ENCODE measurements around the gene MARCKSL1.

The MARCKSL1 gene

DNA sequence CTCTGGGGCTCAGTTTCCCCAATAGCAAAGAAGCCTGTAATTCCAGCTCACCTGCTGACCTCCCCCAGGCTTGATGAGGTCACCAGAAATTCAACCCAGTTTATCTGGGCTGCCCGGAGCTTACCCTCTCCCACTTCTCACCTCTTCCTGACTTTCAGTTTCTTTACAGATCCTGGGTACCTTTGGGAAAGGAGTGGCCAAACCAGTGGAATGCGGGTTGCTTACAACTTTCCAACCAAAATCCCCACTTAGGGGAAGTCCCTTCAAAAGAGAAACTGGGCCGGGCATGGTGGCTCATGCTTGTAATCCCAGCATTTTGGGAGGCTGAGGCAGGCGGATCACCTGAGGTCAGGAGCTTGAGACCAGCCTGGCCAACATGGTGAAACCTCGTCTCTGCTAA, 5.9 kb upstream of the MARCKSL1 start:
- H3K9ac ChIP-seq (ENCODE audit: low read depth in 1 of 2, low read length in 2 of 2): no peak overlapping the region

GRCh38 chr1:32341186-32341757, 5.2 kb upstream of the MARCKSL1 start:
- Histone ChIP-seq H3K4me3 (ENCODE audit: low read length in 2 of 2) (no peak overlapping the region), H3K36me3 (ENCODE audit: control insufficient read depth in 2 of 2, insufficient read depth in 2 of 2, low read length in 2 of 2) (no peaks in the 10 kb centered on the region), H3K27ac (ENCODE audit: low read depth in 2 of 2, low read length in 2 of 2) (no peak overlapping the region), H3K9me3 (ENCODE audit: control insufficient read depth in 2 of 2, low read length in 2 of 2) (no peaks in the 10 kb centered on the region), H3K4me1 (ENCODE audit: control insufficient read depth in 2 of 2, insufficient read depth in 2 of 2, low read length in 2 of 2) (peaks cover 22 to 32% of the 10 kb centered on the region in 2 donors), H3K27me3 (ENCODE audit: control insufficient read depth in 2 of 2, insufficient read depth in 2 of 2, low read length in 2 of 2) (no peaks in the 10 kb centered on the region), H3K9ac (ENCODE audit: low read depth in 1 of 2, low read length in 2 of 2) (no peak overlapping the region)

More for the DNA sequence above, 5.9 kb upstream of the MARCKSL1 start:
- Histone ChIP-seq H3K27me3 (ENCODE audit: control insufficient read depth in 2 of 2, insufficient read depth in 2 of 2, low read length in 2 of 2) (no peaks in the 10 kb centered on the region), H3K27ac (ENCODE audit: low read depth in 2 of 2, low read length in 2 of 2) (no peak overlapping the region), H3K4me1 (ENCODE audit: control insufficient read depth in 2 of 2, insufficient read depth in 2 of 2, low read length in 2 of 2) (peaks cover 17 to 27% of the 10 kb centered on the region in 2 donors), H3K36me3 (ENCODE audit: control insufficient read depth in 2 of 2, insufficient read depth in 2 of 2, low read length in 2 of 2) (no peaks in the 10 kb centered on the region), H3K9me3 (ENCODE audit: control insufficient read depth in 2 of 2, low read length in 2 of 2) (no peaks in the 10 kb centered on the region), H3K4me3 (ENCODE audit: low read length in 2 of 2) (no peak overlapping the region)

GRCh38 chr1:32339363-32339978, 3.4 kb upstream of the MARCKSL1 start:
- Histone ChIP-seq H3K9ac (ENCODE audit: low read depth in 1 of 2, low read length in 2 of 2) (no peak overlapping the region), H3K36me3 (ENCODE audit: control insufficient read depth in 2 of 2, insufficient read depth in 2 of 2, low read length in 2 of 2) (no peaks in the 10 kb centered on the region), H3K4me3 (ENCODE audit: low read length in 2 of 2) (no peak overlapping the region), H3K27me3 (ENCODE audit: control insufficient read depth in 2 of 2, insufficient read depth in 2 of 2, low read length in 2 of 2) (no peaks in the 10 kb centered on the region), H3K9me3 (ENCODE audit: control insufficient read depth in 2 of 2, low read length in 2 of 2) (no peaks in the 10 kb centered on the region), H3K4me1 (ENCODE audit: control insufficient read depth in 2 of 2, insufficient read depth in 2 of 2, low read length in 2 of 2) (peaks cover 28 to 31% of the 10 kb centered on the region in 2 donors), H3K27ac (ENCODE audit: low read depth in 2 of 2, low read length in 2 of 2) (peak overlapping the region in 1 of 2 donors; percentile 23)

GRCh38 chr1:32338637-32339145, 2.7 kb upstream of the MARCKSL1 start:
- Histone ChIP-seq H3K4me1 (ENCODE audit: control insufficient read depth in 2 of 2, insufficient read depth in 2 of 2, low read length in 2 of 2) (peaks cover 33 to 37% of the 10 kb centered on the region in 2 donors), H3K27ac (ENCODE audit: low read depth in 2 of 2, low read length in 2 of 2) (peak overlapping the region; percentile 34 to 43), H3K9me3 (ENCODE audit: control insufficient read depth in 2 of 2, low read length in 2 of 2) (no peaks in the 10 kb centered on the region), H3K9ac (ENCODE audit: low read depth in 1 of 2, low read length in 2 of 2) (peak overlapping the region in 1 of 2 donors; percentile 38), H3K36me3 (ENCODE audit: control insufficient read depth in 2 of 2, insufficient read depth in 2 of 2, low read length in 2 of 2) (peaks cover 0 to 5% of the 10 kb centered on the region in 2 donors), H3K4me3 (ENCODE audit: low read length in 2 of 2) (peak overlapping the region in 1 of 2 donors; percentile 38), H3K27me3 (ENCODE audit: control insufficient read depth in 2 of 2, insufficient read depth in 2 of 2, low read length in 2 of 2) (no peaks in the 10 kb centered on the region)

DNA sequence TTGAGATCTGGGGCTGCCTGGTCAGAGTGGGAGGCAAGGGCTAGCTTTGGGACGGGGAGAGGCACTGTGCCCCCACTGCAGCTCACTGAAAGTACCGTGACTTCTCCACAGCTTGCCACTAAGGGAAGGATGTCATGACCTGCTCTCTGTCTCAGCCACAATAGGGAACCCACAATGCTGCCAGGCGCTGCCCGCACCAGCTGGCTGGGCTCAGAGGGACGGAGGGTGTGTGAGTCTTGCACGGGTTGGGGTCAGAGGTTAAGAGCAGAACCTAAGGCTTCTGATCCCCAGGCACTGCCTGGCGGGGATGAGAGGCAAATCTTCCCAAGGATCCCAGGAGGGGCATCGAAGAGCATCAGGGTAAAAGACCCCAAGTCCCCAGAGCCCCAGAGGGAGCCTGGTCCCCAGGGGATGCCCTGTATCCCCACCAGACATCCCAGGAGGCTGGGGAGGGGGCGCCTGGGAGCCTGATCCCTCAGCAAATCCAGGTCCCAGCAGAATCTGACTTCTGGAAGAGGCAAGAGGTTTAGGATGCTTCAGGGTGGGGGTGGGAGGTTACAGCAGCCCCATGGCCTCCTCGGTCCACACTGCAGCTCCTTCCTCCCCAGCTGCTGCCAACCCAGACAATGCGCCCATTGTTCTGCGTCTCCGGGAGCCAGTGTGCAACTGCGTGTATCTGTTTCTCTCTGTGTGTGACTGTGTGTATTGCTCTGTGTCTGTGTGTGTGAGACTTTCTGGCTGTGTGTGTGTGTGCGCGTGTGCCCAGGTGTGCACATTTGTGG, 2.0 kb upstream of the MARCKSL1 start:
- Histone ChIP-seq H3K9ac (ENCODE audit: low read depth in 1 of 2, low read length in 2 of 2) (peak overlapping the region in 1 of 2 donors; percentile 38), H3K36me3 (ENCODE audit: control insufficient read depth in 2 of 2, insufficient read depth in 2 of 2, low read length in 2 of 2) (peaks cover 6 to 9% of the 10 kb centered on the region in 2 donors), H3K4me1 (ENCODE audit: control insufficient read depth in 2 of 2, insufficient read depth in 2 of 2, low read length in 2 of 2) (peaks cover 33 to 44% of the 10 kb centered on the region in 2 donors), H3K27ac (ENCODE audit: low read depth in 2 of 2, low read length in 2 of 2) (peak overlapping the region; percentile 34 to 43), H3K4me3 (ENCODE audit: low read length in 2 of 2) (peak overlapping the region in 1 of 2 donors; percentile 38), H3K9me3 (ENCODE audit: control insufficient read depth in 2 of 2, low read length in 2 of 2) (no peaks in the 10 kb centered on the region), H3K27me3 (ENCODE audit: control insufficient read depth in 2 of 2, insufficient read depth in 2 of 2, low read length in 2 of 2) (no peaks in the 10 kb centered on the region)

DNA sequence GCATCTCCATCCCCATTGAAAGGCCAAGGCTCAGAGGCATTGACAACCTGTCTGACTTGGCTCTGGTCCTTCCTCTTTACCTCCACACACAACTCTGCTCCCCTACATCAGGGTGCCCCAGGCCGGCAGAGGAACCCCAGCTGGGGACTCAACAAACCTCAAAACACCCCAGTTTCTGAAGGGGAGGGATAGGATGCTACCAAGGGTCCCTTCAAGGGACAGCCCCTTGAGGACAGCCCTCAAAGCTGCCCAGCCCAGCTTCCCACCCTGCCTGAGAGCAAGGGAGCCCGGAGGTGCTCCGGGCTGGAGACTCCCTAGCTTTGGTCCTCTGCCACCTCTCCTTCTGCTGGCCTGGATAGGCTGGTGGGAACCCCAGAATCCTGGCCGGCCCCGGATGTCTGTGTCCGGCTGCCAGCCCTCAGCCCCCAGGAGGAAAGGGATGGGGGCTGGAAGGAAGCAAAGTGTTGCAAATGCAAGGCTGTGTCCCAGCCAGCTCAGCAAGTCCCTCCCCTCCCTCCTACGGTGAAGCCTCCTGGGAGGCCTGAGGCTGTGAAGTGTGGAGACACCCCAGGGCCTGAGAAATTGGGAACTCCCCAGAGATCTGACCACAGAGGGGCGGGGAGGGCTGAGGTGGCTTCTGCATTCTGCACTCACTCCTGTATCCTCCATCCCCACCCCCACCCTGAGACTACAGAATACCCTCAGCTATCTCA, 1.1 kb upstream of the MARCKSL1 start:
- no peak overlapping the region for H3K4me3 ChIP-seq (ENCODE audit: low read length in 2 of 2)
- H3K27ac ChIP-seq (ENCODE audit: low read depth in 2 of 2, low read length in 2 of 2): peak overlapping the region in 1 of 2 donors; percentile 34
- no peaks in the 10 kb centered on the region for H3K9me3 ChIP-seq (ENCODE audit: control insufficient read depth in 2 of 2, low read length in 2 of 2)
- H3K27me3 ChIP-seq (ENCODE audit: control insufficient read depth in 2 of 2, insufficient read depth in 2 of 2, low read length in 2 of 2): no peaks in the 10 kb centered on the region
- peaks cover 39 to 52% of the 10 kb centered on the region in 2 donors for H3K4me1 ChIP-seq (ENCODE audit: control insufficient read depth in 2 of 2, insufficient read depth in 2 of 2, low read length in 2 of 2)
- peaks cover 13 to 17% of the 10 kb centered on the region in 2 donors for H3K36me3 ChIP-seq (ENCODE audit: control insufficient read depth in 2 of 2, insufficient read depth in 2 of 2, low read length in 2 of 2)
- peak overlapping the region in 1 of 2 donors; percentile 27 for H3K9ac ChIP-seq (ENCODE audit: low read depth in 1 of 2, low read length in 2 of 2)

DNA sequence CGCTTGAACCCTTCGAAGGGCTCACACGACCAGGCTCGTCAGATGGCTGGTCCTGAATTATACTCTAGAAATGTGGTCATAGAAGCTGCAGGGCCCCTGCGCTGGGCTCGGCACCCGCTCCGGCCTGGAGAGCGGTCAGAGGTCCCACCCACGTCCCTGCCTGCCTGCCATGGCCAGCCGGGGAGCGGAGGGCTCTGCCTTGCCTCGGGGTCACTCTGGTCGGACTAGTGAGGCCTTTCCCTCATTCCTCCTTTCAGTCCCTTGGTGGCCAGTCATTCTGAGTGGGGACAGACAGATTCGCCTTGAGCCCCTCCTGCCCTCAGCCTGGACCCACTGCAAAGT, 529 bp upstream of the MARCKSL1 start:
- H3K4me3 ChIP-seq (ENCODE audit: low read length in 2 of 2): peak overlapping the region in 1 of 2 donors; percentile 41
- H3K9me3 ChIP-seq (ENCODE audit: control insufficient read depth in 2 of 2, low read length in 2 of 2): no peaks in the 10 kb centered on the region
- peaks cover 39 to 58% of the 10 kb centered on the region in 2 donors for H3K4me1 ChIP-seq (ENCODE audit: control insufficient read depth in 2 of 2, insufficient read depth in 2 of 2, low read length in 2 of 2)
- H3K27me3 ChIP-seq (ENCODE audit: control insufficient read depth in 2 of 2, insufficient read depth in 2 of 2, low read length in 2 of 2): no peaks in the 10 kb centered on the region
- peaks cover 19 to 23% of the 10 kb centered on the region in 2 donors for H3K36me3 ChIP-seq (ENCODE audit: control insufficient read depth in 2 of 2, insufficient read depth in 2 of 2, low read length in 2 of 2)
- H3K27ac ChIP-seq (ENCODE audit: low read depth in 2 of 2, low read length in 2 of 2): peak overlapping the region in 1 of 2 donors; percentile 34
- H3K9ac ChIP-seq (ENCODE audit: low read depth in 1 of 2, low read length in 2 of 2): peak overlapping the region in 1 of 2 donors; percentile 27

GRCh38 chr1:32335535-32335789, 571 bp downstream of the MARCKSL1 start:
- peaks cover 30 to 34% of the 10 kb centered on the region in 2 donors for H3K36me3 ChIP-seq (ENCODE audit: control insufficient read depth in 2 of 2, insufficient read depth in 2 of 2, low read length in 2 of 2)
- H3K4me3 ChIP-seq (ENCODE audit: low read length in 2 of 2): peak overlapping the region; percentile 73 to 77
- peak overlapping the region; percentile 62 to 67 for H3K27ac ChIP-seq (ENCODE audit: low read depth in 2 of 2, low read length in 2 of 2)
- H3K4me1 ChIP-seq (ENCODE audit: control insufficient read depth in 2 of 2, insufficient read depth in 2 of 2, low read length in 2 of 2): peaks cover 39 to 58% of the 10 kb centered on the region in 2 donors
- H3K27me3 ChIP-seq (ENCODE audit: control insufficient read depth in 2 of 2, insufficient read depth in 2 of 2, low read length in 2 of 2): no peaks in the 10 kb centered on the region
- peak overlapping the region; percentile 72 to 79 for H3K9ac ChIP-seq (ENCODE audit: low read depth in 1 of 2, low read length in 2 of 2)
- no peaks in the 10 kb centered on the region for H3K9me3 ChIP-seq (ENCODE audit: control insufficient read depth in 2 of 2, low read length in 2 of 2)

- peaks cover 34 to 38% of the 10 kb centered on the region in 2 donors for H3K36me3 ChIP-seq (ENCODE audit: control insufficient read depth in 2 of 2, insufficient read depth in 2 of 2, low read length in 2 of 2)
- H3K27me3 ChIP-seq (ENCODE audit: control insufficient read depth in 2 of 2, insufficient read depth in 2 of 2, low read length in 2 of 2): no peaks in the 10 kb centered on the region
- H3K9ac ChIP-seq (ENCODE audit: low read depth in 1 of 2, low read length in 2 of 2): peak overlapping the region; percentile 72 to 79
- peaks cover 39 to 58% of the 10 kb centered on the region in 2 donors for H3K4me1 ChIP-seq (ENCODE audit: control insufficient read depth in 2 of 2, insufficient read depth in 2 of 2, low read length in 2 of 2)
- H3K4me3 ChIP-seq (ENCODE audit: low read length in 2 of 2): peak overlapping the region; percentile 73 to 77
- H3K9me3 ChIP-seq (ENCODE audit: control insufficient read depth in 2 of 2, low read length in 2 of 2): no peaks in the 10 kb centered on the region
- H3K27ac ChIP-seq (ENCODE audit: low read depth in 2 of 2, low read length in 2 of 2): peak overlapping the region; percentile 62 to 67
These were observed 1.0 kb downstream of the MARCKSL1 start for GRCh38 chr1:32334864-32335534.

All from mucosa of rectum (tissue), 2 donors.